Right forelimb (tissue), 1 donor: Measurements from ENCODE around the gene ZNF154.
"Not testable (repeated sequence)": the region's sequence is repeated elsewhere in the genome, so short reads cannot be mapped to it uniquely, and the experiment has no call there.

Experiments used
- DNase-seq: peaks from one replicate; pipeline ENCODE4 v3.0.0-alpha.2; 2018

ZNF154 gene

GRCh38 chr19:57708641-57709361 is at the start of gene ZNF154:
Gene ZNF154, minus strand, starts transcription at chr19:57709204. Its CDS starts 233 bp downstream, at chr19:57708971.
- DNase-seq = peak; percentile 82

GRCh38 chr19:57757941-57758340 is 48.9 kb upstream of the ZNF154 start:
- DNase-seq = no peak

GRCh38 chr19:57755031-57755430 is 46.0 kb upstream of the ZNF154 start:
- DNase-seq = no peak

GRCh38 chr19:57754091-57754673 is 45.2 kb upstream of the ZNF154 start:
- no peak for DNase-seq

GRCh38 chr19:57748029-57748428 is 39.0 kb upstream of the ZNF154 start:
- no peak for DNase-seq

GRCh38 chr19:57747472-57747807 is 38.4 kb upstream of the ZNF154 start:
- no peak for DNase-seq

- DNase-seq = peak; percentile 87
These were observed 37.8 kb upstream of the ZNF154 start, which contains the start of gene ZNF776 for GRCh38 chr19:57746580-57747471. Gene ZNF776, plus strand, starts transcription at chr19:57746815. Its CDS starts 244 bp downstream, at chr19:57747059.

GRCh38 chr19:57738770-57739169 is 29.8 kb upstream of the ZNF154 start:
- DNase-seq = not testable (repeated sequence)

- DNase-seq = not testable (repeated sequence)
These were observed 29.3 kb upstream of the ZNF154 start for GRCh38 chr19:57738320-57738719.

GRCh38 chr19:57720878-57721277 is 11.9 kb upstream of the ZNF154 start:
- no peak for DNase-seq

- no peak for DNase-seq
These were observed 11.0 kb upstream of the ZNF154 start for GRCh38 chr19:57719901-57720519.

- no peak for DNase-seq
These were observed 10.4 kb upstream of the ZNF154 start for GRCh38 chr19:57719424-57719823.

GRCh38 chr19:57712222-57712621 is 3.2 kb upstream of the ZNF154 start:
- DNase-seq = no peak

- no peak for DNase-seq
These were observed 612 bp upstream of the ZNF154 start for GRCh38 chr19:57709616-57710015.

- DNase-seq = no peak
These were observed 2.7 kb downstream of the ZNF154 start for GRCh38 chr19:57706346-57706745.

GRCh38 chr19:57701625-57702024 is 7.4 kb downstream of the ZNF154 start:
- no peak for DNase-seq

- DNase-seq = no peak
These were observed 19.3 kb downstream of the ZNF154 start for GRCh38 chr19:57689750-57690149.

- no peak for DNase-seq
These were observed 20.8 kb downstream of the ZNF154 start for GRCh38 chr19:57688011-57688763.

- DNase-seq = no peak
These were observed 21.5 kb downstream of the ZNF154 start for GRCh38 chr19:57687363-57688010.

- DNase-seq = no peak
These were observed 22.3 kb downstream of the ZNF154 start for GRCh38 chr19:57686727-57687126.

- DNase-seq = no peak
These were observed 26.7 kb downstream of the ZNF154 start for GRCh38 chr19:57682226-57682766.

- DNase-seq = no peak
These were observed 33.1 kb downstream of the ZNF154 start for GRCh38 chr19:57675881-57676280.
